H1 (cell line): ENCODE results near the gene DPH6. TPM values are rescaled to one million over a fixed set of nuclear protein-coding genes. Genes with fewer than 3 reads are reported as not detected.

ENCODE experiments used
- CTCF ChIA-PET: fragments of 300-600 bp; sonication (Branson Sonifier 250); formaldehyde crosslinking; loops from one replicate; lab custom pipeline; 2021; ENCODE audit not compliant: partially characterized antibody; lab: Charles Lee
- POLR2A ChIA-PET: fragments of 300-600 bp; sonication (Branson Sonifier 250); formaldehyde crosslinking; loops from one replicate; lab custom pipeline; 2021; ENCODE audit warnings: inconsistent platforms; ENCODE audit not compliant: partially characterized antibody; lab: Charles Lee
- DNase-seq, 2 experiments: peaks; one replicate each; pipeline versions ENCODE4 v3.0.0 to v3.0.0-alpha.2; 2010 to 2022; ENCODE audit warnings: low spot score in 2 of 2, low read depth in 1 of 2, mixed read lengths in 1 of 2
- FAIRE-seq: peaks from 2 replicates; lab custom pipeline; 2011; peaks lifted over from hg19 to GRCh38; lab: Jason Lieb, UNC
- H2AFZ ChIP-seq: 2 replicates; pipeline ENCODE4 v1.8.1; 2012; ENCODE audit warnings: low read length, inconsistent platforms
- H2AK5ac ChIP-seq: 2 replicates; pipeline ENCODE4 v1.6.1; 2013; ENCODE audit warnings: low read depth, low read length
- H2BK120ac ChIP-seq: replicated peaks from 2 replicates; pipeline ENCODE3; 2013; ENCODE audit warnings: low read depth, low read length, inconsistent platforms
- H2BK12ac ChIP-seq: 2 replicates; pipeline ENCODE4 v1.6.1; 2013; ENCODE audit warnings: low read depth, low read length
- H2BK15ac ChIP-seq: 2 replicates; pipeline ENCODE4 v1.6.1; 2013; ENCODE audit warnings: low read length
- H2BK20ac ChIP-seq: 2 replicates; pipeline ENCODE4 v1.6.1; 2013; ENCODE audit warnings: low read length
- H2BK5ac ChIP-seq: 2 replicates; pipeline ENCODE4 v1.6.1; 2013; ENCODE audit warnings: low read depth, low read length
- H3K14ac ChIP-seq: 2 replicates; pipeline ENCODE4 v1.6.1; 2013; ENCODE audit warnings: inconsistent platforms; ENCODE audit not compliant: insufficient read length
- H3K18ac ChIP-seq: 2 replicates; pipeline ENCODE4 v1.6.1; 2013; ENCODE audit warnings: low read length; ENCODE audit errors: extremely low read depth
- H3K23ac ChIP-seq: 2 replicates; pipeline ENCODE4 v1.6.1; 2013; ENCODE audit warnings: inconsistent platforms; ENCODE audit not compliant: insufficient read length
- H3K23me2 ChIP-seq: 2 replicates; pipeline ENCODE4 v1.6.1; 2013; ENCODE audit warnings: low read depth, low read length
- H3K27ac ChIP-seq: 2 replicates; pipeline ENCODE4 v1.6.1; 2011; ENCODE audit warnings: low read depth, low read length, inconsistent platforms
- H3K27me3 ChIP-seq, 4 experiments: replicated peaks in 1 of 4; 1 replicate in 1 of 4; 2 replicates in 3 of 4; pipeline versions ENCODE4 v1.6.1 to v1.8.1; 2011 to 2013; ENCODE audit warnings: low read length in 3 of 4, mild to moderate bottlenecking in 3 of 4, inconsistent platforms in 2 of 4, mixed read lengths in 2 of 4, moderate library complexity in 1 of 4; ENCODE audit not compliant: control insufficient read depth in 3 of 4, insufficient read depth in 3 of 4; ENCODE audit errors: extremely low read depth in 1 of 4
- H3K36me3 ChIP-seq, 4 experiments: 2 replicates each; pipeline versions ENCODE4 v1.6.1 to v1.8.1; 2011 to 2013; ENCODE audit warnings: mild to moderate bottlenecking in 4 of 4, low read length in 3 of 4, moderate library complexity in 2 of 4, control low read depth in 1 of 4, inconsistent platforms in 1 of 4; ENCODE audit not compliant: insufficient read depth in 4 of 4, control insufficient read depth in 2 of 4
- H3K4ac ChIP-seq: replicated peaks from 2 replicates; pipeline ENCODE3; 2013; ENCODE audit warnings: low read length, low read depth, mixed read lengths, inconsistent platforms; ENCODE audit not compliant: insufficient read length
- H3K4me1 ChIP-seq, 4 experiments: replicated peaks in 1 of 4; 1 replicate in 1 of 4; 2 replicates in 3 of 4; pipeline versions ENCODE4 v1.6.1 to v1.8.1; 2011 to 2013; ENCODE audit warnings: low read length in 3 of 4, inconsistent platforms in 2 of 4, mixed read lengths in 1 of 4; ENCODE audit not compliant: insufficient read depth in 4 of 4, control insufficient read depth in 3 of 4
- H3K4me2 ChIP-seq, 2 experiments: 2 replicates each; pipeline versions ENCODE4 v1.6.1 to v1.8.1; 2011 to 2013; ENCODE audit warnings: low read depth in 2 of 2, low read length in 2 of 2, control low read depth in 1 of 2, inconsistent platforms in 1 of 2, mild to moderate bottlenecking in 1 of 2; ENCODE audit not compliant: insufficient read depth in 1 of 2
- H3K4me3 ChIP-seq, 4 experiments: fragments of 200-600, 300-600 bp in 1 of 4; sonication (generic), shearing (Covaris generic), sonication (Bioruptor Twin) in 1 of 4; 2 replicates each; pipeline versions ENCODE4 v1.5.1 to v1.8.1; 2011 to 2016; ENCODE audit warnings: low read length in 4 of 4, low read depth in 3 of 4, control low read depth in 2 of 4, inconsistent platforms in 2 of 4, mild to moderate bottlenecking in 2 of 4, mixed read lengths in 1 of 4, moderate library complexity in 1 of 4; ENCODE audit not compliant: insufficient read depth in 2 of 4; ENCODE audit errors: extremely low read depth in 1 of 4
- H3K56ac ChIP-seq: replicated peaks from 2 replicates; pipeline ENCODE3; 2013; ENCODE audit warnings: low read depth, mild to moderate bottlenecking, mixed read lengths, low read length, inconsistent platforms; ENCODE audit not compliant: insufficient read length
- H3K79me1 ChIP-seq: 2 replicates; pipeline ENCODE4 v1.6.1; 2013; ENCODE audit warnings: low read depth, low read length, control low read depth
- H3K79me2 ChIP-seq, 2 experiments: 2 replicates each; pipeline versions ENCODE4 v1.6.1 to v1.8.1; 2012 to 2013; ENCODE audit warnings: low read length in 2 of 2, mild to moderate bottlenecking in 2 of 2, inconsistent platforms in 1 of 2; ENCODE audit not compliant: insufficient read depth in 2 of 2, control insufficient read depth in 1 of 2
- H3K9ac ChIP-seq, 4 experiments: replicated peaks in 1 of 4; 1 replicate in 1 of 4; 2 replicates in 3 of 4; pipeline versions ENCODE4 v1.6.1 to v1.8.1; 2011 to 2013; ENCODE audit warnings: low read depth in 3 of 4, low read length in 3 of 4, control low read depth in 2 of 4, mild to moderate bottlenecking in 2 of 4, moderate library complexity in 2 of 4, inconsistent platforms in 1 of 4; ENCODE audit errors: extremely low read depth in 1 of 4
- H3K9me3 ChIP-seq, 2 experiments: 2 replicates each; pipeline versions ENCODE4 v1.6.1 to v1.8.1; 2012 to 2013; ENCODE audit warnings: mild to moderate bottlenecking in 2 of 2, moderate library complexity in 2 of 2, control low read depth in 1 of 2, inconsistent platforms in 1 of 2, low read depth in 1 of 2, low read length in 1 of 2, mixed read lengths in 1 of 2; ENCODE audit not compliant: insufficient read depth in 2 of 2
- H4K20me1 ChIP-seq, 2 experiments: replicated peaks in 1 of 2; 2 replicates each; pipeline versions ENCODE3 to v1.8.1; 2011 to 2013; ENCODE audit warnings: inconsistent platforms in 2 of 2, low read length in 2 of 2, mild to moderate bottlenecking in 1 of 2; ENCODE audit not compliant: insufficient read depth in 2 of 2, control insufficient read depth in 1 of 2
- H4K5ac ChIP-seq: 2 replicates; pipeline ENCODE4 v1.6.1; 2013; ENCODE audit warnings: low read length, low read depth, mixed read lengths, inconsistent platforms; ENCODE audit not compliant: insufficient read length
- H4K8ac ChIP-seq: 2 replicates; pipeline ENCODE4 v1.8.0; 2013; ENCODE audit warnings: mild to moderate bottlenecking, moderate library complexity, low read length, inconsistent platforms; ENCODE audit not compliant: insufficient read depth; ENCODE audit errors: extremely low read depth
- H4K91ac ChIP-seq: replicated peaks from 2 replicates; pipeline ENCODE3; 2013; ENCODE audit warnings: low read length, mixed read lengths, inconsistent platforms; ENCODE audit not compliant: insufficient read length
- ASH2L ChIP-seq: fragments of 200-600, 300-600 bp; sonication (generic); IDR thresholded peaks from one replicate; pipeline ENCODE4 v1.7.1; 2017; ENCODE audit warnings: low read length
- BRCA1 ChIP-seq: IDR thresholded peaks from 2 replicates; pipeline ENCODE4 v1.6.1; 2012; ENCODE audit warnings: low read depth, low read length, improper control_type of control experiment
- CBX8 ChIP-seq: fragments of 300-800, 300-1000 bp; sonication (generic); IDR thresholded peaks from 2 replicates; pipeline ENCODE4 v1.7.1; 2016; ENCODE audit warnings: low read depth, low read length, borderline replicate concordance
- CEBPB ChIP-seq: IDR thresholded peaks from 2 replicates; pipeline ENCODE4 v1.6.1; 2012; ENCODE audit warnings: low read depth, low read length
- CTBP2 ChIP-seq: IDR thresholded peaks from 2 replicates; pipeline ENCODE4 v1.7.0; 2011; ENCODE audit warnings: borderline replicate concordance, mild to moderate bottlenecking, moderate library complexity, mixed read lengths, low read length; ENCODE audit not compliant: insufficient read depth, insufficient read length
- EZH2 ChIP-seq: fragments of 200-600 bp; sonication (generic); IDR thresholded peaks from 2 replicates; pipeline ENCODE4 v1.7.1; 2012; ENCODE audit warnings: low read depth, mild to moderate bottlenecking, moderate library complexity, low read length, inconsistent platforms; ENCODE audit not compliant: severe bottlenecking
- GABPA ChIP-seq: IDR thresholded peaks from 2 replicates; pipeline ENCODE4 v1.6.1; 2011; ENCODE audit warnings: mild to moderate bottlenecking, low read length, moderate library complexity, borderline replicate concordance; ENCODE audit not compliant: insufficient read depth
- GTF2F1 ChIP-seq: IDR thresholded peaks from 2 replicates; pipeline ENCODE4 v1.6.1; 2012; ENCODE audit warnings: low read depth, low read length, improper control_type of control experiment, borderline replicate concordance
- MAFK ChIP-seq: IDR thresholded peaks from 2 replicates; pipeline ENCODE4 v1.6.1; 2012; ENCODE audit warnings: low read depth, mild to moderate bottlenecking, improper control_type of control experiment, low read length
- TAF1 ChIP-seq: IDR thresholded peaks from 2 replicates; pipeline ENCODE4 v1.6.1; 2011; ENCODE audit warnings: mild to moderate bottlenecking, low read depth, low read length
- TBP ChIP-seq: IDR thresholded peaks from 2 replicates; pipeline ENCODE4 v1.6.1; 2011; ENCODE audit warnings: low read depth, low read length, improper control_type of control experiment
- USF2 ChIP-seq: IDR thresholded peaks from 2 replicates; pipeline ENCODE4 v1.6.1; 2011; ENCODE audit warnings: low read length, improper control_type of control experiment
- YY1 ChIP-seq: IDR thresholded peaks from 2 replicates; pipeline ENCODE4 v1.6.1; 2011; ENCODE audit warnings: low read depth, mild to moderate bottlenecking, low read length
- WGBS, 2 experiments: shearing (Covaris generic) in 1 of 2; methylation state at CpG; one replicate each; pipeline versions ENCODE4 v1.1.6 to v1.1.7; 2013 to 2015; ENCODE audit warnings: low lambda C conversion rate in 2 of 2, mixed read lengths in 2 of 2, inconsistent platforms in 1 of 2, low coverage in 1 of 2, missing lambda C conversion rate in 1 of 2; ENCODE audit not compliant: insufficient replicate concordance in 2 of 2, insufficient coverage in 1 of 2, insufficient read length in 1 of 2; ENCODE audit errors: extremely low coverage in 1 of 2, missing lambda C conversion rate in 1 of 2; 5-methylcytosine and 5-hydroxymethylcytosine counted together
- polyA plus RNA-seq, 7 experiments: library from polyadenylated mRNA; depleted of rRNA in 3 of 7; stranded (reverse) in 5 of 7; unstranded in 2 of 7; fragments of >200 nt in 5 of 7; fragments of 200-250 nt in 2 of 7; gene quantifications; 1 replicate in 5 of 7; 2 replicates in 1 of 7; 4 replicates in 1 of 7; pipeline versions ENCODE4 v1.2.1 to v1.2.3, GENCODE V29; 2011 to 2013; ENCODE audit warnings: missing spikeins in 2 of 7, mixed read lengths in 2 of 7
- total RNA-seq: library from RNA; stranded (reverse); fragmentation: NEBNext Ultra II Directional; extraction: Animal tissue kit (Norgen Biotek cat#: 25700); gene quantifications from 2 replicates; pipeline ENCODE4 v1.2.1, GENCODE V29; 2021

DPH6 gene
- total and polyA plus RNA-seq, 2 of the 8 experiments (the other 6 are each of a cell fraction or from before 2014, with no cell fraction given): 21.6 to 30.5 TPM

GRCh38 chr15:35330048-35330695, 215.8 kb downstream of the DPH6 start:
- no peak overlapping the region for H3K4me3 ChIP-seq
- H3K9ac ChIP-seq: no peak overlapping the region
- WGBS, 2 experiments: 84% methylated on average over 6 of the region's 6 CpGs; no CpG with 5 or more reads in 1 of the 2 experiments
- no peak for FAIRE-seq
- no peaks in the 10 kb centered on the region for H3K23me2 ChIP-seq
- no peak overlapping the region for H2BK5ac ChIP-seq
- ChIA-PET CTCF (interaction anchor here (1.0 to 1.4 kb wide), 2 partner anchors 109 to 112 kb away, joined by 3 read pairs; no protein-coding TSS in a partner anchor), POLR2A (no interaction called here)
- H2AK5ac ChIP-seq: no peak overlapping the region
- H2AFZ ChIP-seq: no peak overlapping the region
- no peak overlapping the region for H3K18ac ChIP-seq
- no peak for DNase-seq
- no peak overlapping the region for H2BK15ac ChIP-seq
- no peak overlapping the region for H4K5ac ChIP-seq
- no peak overlapping the region for H4K8ac ChIP-seq
- H3K9me3 ChIP-seq: no peaks in the 10 kb centered on the region
- H2BK20ac ChIP-seq: no peak overlapping the region
- no peak overlapping the region for H3K4ac ChIP-seq
- H3K79me1 ChIP-seq: no peaks in the 10 kb centered on the region
- H3K27ac ChIP-seq: no peak overlapping the region
- H3K14ac ChIP-seq: no peak overlapping the region
- no peaks in the 10 kb centered on the region for H3K79me2 ChIP-seq
- H3K4me1 ChIP-seq: no peaks in the 10 kb centered on the region
- H4K91ac ChIP-seq: no peak overlapping the region
- H3K36me3 ChIP-seq: no peaks in the 10 kb centered on the region
- no peaks in the 10 kb centered on the region for H4K20me1 ChIP-seq
- no peak overlapping the region for H3K23ac ChIP-seq
- no peak overlapping the region for H3K56ac ChIP-seq
- H3K4me2 ChIP-seq: no peak overlapping the region
- no peaks in the 10 kb centered on the region for H3K27me3 ChIP-seq
- H2BK12ac ChIP-seq: no peak overlapping the region
- H2BK120ac ChIP-seq: no peak overlapping the region
- TF ChIP-seq GABPA: no peak
- TF ChIP-seq EZH2: no peak
- no peak for TF ChIP-seq BRCA1
- no peak for TF ChIP-seq TBP
- no peak for TF ChIP-seq TAF1
- no peak for TF ChIP-seq ASH2L
- no peak for TF ChIP-seq USF2
- no peak for TF ChIP-seq GTF2F1
- no peak for TF ChIP-seq CEBPB
- no peak for TF ChIP-seq MAFK
- TF ChIP-seq CTBP2: no peak
- no peak for TF ChIP-seq YY1
- no peak for TF ChIP-seq CBX8
